GM18520 (cell line): ENCODE data around the gene FUT8.
"Not testable (repeated sequence)": the region's sequence is repeated elsewhere in the genome, so short reads cannot be mapped to it uniquely, and the experiment has no call there.

Experiments used
- ATAC-seq: cut with Tn5 transposase; IDR thresholded peaks from one replicate; pipeline ENCODE4 v1.9.1; 2021; ENCODE audit not compliant: unreplicated experiment

The FUT8 gene

GRCh38 chr14:65415613-65416012, 3.1 kb downstream of the FUT8 start:
- ATAC-seq: no peak

- ATAC-seq: no peak
Observed at GRCh38 chr14:65419593-65420252, 7.2 kb downstream of the FUT8 start.

- ATAC-seq: no peak
Observed at GRCh38 chr14:65421201-65421981, 8.9 kb downstream of the FUT8 start.

- no peak for ATAC-seq
Observed at GRCh38 chr14:65422088-65422834, 9.7 kb downstream of the FUT8 start.

- ATAC-seq: no peak
Observed at GRCh38 chr14:65423982-65424381, 11.5 kb downstream of the FUT8 start.

- no peak for ATAC-seq
Observed at GRCh38 chr14:65424531-65424930, 12.0 kb downstream of the FUT8 start.

DNA sequence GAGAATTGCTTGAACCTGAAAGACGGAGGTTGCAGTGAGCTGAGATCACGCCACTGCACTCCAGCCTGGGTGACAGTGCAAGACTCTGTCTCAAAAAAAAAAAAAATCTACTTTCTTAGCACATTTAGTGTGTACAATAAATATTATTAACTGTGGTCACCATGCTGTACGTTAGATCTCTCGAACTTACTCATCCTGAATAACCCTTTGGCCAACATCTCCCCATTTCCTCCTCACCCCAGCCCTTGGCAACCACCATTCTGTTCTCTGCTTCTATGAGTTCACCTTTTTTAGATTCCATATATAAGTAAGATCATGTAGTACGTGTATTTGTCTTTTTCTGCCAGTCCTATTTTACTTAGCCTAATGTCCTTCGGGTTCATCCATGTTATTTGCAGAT, 13.4 kb downstream of the FUT8 start:
- ATAC-seq: no peak

DNA sequence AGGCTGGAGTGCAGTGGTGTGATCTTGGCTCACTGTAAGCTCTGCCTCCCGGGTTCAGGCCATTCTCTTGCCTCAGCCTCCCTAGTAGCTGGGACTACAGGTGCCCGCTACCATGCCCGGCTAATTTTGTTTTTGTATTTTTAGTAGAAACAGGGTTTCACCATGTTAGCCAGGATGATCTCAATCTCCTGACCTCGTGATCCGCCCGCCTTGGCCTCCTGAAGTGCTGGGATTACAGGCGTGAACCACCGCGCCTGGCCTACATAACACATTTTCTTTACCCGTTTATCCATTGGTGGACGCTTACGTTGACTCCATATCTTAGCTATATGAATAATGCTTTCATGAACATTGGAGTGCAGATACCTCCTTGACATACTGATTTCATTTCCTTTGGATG, 14.4 kb downstream of the FUT8 start:
- ATAC-seq: not testable (repeated sequence)

GRCh38 chr14:65428691-65429090, 16.2 kb downstream of the FUT8 start:
- ATAC-seq: no peak

- no peak for ATAC-seq
Observed at GRCh38 chr14:65429757-65430156, 17.2 kb downstream of the FUT8 start.

- ATAC-seq: no peak
Observed at GRCh38 chr14:65431245-65431644, 18.7 kb downstream of the FUT8 start.

- no peak for ATAC-seq
Observed at GRCh38 chr14:65431951-65432350, 19.4 kb downstream of the FUT8 start.

DNA sequence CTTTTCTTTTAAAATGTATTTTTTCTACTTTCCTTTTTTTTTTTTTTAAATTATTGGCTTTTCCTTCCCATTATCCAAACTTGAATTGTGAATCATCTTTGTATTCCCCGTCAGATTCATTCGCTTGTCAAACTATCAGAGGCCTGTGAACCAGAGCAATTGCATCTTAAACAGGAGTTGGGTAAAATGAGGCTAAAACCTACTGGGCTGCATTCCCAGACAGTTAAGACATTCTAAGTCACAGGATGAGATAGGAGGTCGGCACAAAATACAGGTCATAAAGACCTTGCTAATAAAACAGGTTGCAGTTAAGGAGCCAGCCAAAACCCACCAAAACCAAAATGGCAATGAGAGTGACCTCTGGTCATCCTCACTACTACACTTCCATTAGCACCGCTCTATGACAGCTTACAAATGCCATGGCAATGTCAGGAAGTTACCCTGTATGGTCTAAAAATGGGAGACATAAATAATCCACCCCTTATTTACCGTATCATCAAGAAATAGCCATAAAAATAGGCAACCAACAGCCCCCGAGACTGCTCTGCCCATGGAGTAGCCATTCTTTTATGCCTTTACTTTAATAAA, 19.9 kb downstream of the FUT8 start:
- ATAC-seq: no peak

DNA sequence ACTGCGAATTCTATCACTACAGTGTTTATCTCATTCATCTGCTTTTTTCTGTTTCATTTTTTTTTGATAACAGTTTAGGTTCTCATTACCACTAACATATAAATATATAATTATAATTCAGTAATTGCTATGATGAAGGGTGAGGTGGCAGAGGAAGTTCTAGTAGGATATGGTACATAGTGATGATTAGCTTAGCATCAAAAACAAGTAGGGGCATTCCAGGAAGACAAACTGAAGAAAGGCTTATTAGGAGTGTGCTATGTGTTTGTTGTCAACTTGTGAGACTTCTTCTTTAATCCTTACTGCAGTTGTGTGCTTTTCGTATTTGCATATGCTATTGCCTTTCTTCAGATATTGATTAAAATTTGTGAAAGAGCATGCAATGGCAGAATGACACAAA, 20.6 kb downstream of the FUT8 start:
- ATAC-seq: no peak

DNA sequence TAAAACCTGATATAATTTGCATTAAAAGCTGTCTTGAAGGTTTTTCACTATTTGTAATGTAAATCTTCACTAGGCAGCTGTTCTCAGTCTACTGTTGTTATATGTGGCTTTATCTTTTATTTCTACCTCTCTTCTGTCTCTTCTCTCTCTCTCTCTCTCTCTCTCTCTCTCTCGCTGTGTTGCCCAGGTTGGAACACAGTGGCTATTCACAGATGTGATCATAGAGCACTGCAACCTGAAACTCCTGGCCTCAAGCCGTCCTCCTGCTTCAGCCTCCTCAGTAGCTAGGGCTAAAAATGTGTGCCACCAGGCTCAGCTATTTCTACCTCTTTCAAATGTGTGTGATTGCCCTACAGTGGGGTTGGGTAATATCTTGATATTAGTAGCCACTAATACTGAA, 21.1 kb downstream of the FUT8 start:
- ATAC-seq: no peak

GRCh38 chr14:65434216-65434850, 21.8 kb downstream of the FUT8 start:
- ATAC-seq: no peak

DNA sequence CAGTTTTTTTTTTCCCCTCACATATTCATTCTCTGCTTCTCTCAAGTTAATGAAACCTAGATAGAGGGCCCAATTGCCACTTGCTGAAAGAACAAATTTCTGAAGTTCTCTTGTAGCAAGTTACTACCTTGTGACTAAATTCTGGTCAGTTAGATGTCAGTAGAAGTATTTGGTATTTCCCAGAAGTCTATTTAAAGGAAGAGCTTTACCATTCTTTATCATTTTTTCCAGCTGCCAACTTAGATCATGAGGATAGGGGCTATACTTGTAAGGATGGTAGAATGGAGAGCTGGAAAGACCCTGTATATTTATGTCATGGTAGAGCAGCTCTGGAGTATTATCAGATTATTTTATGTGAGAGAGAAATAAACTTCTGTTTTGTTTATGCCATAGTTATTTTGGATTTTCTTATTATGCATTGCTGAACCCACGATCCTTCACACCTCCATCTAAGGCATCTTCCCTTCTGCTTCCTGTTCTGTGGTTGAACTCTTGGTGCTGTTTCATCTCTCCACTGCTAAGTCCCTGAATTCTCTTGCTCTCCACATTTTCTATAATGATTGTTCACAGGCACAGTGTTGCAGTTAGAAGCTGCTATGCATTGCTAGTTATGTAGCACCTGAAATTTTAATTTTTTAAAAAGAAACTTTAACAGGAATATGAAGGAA, 25.9 kb downstream of the FUT8 start:
- ATAC-seq: no peak

- ATAC-seq: no peak
Observed at GRCh38 chr14:65439117-65439516, 26.6 kb downstream of the FUT8 start.

- no peak for ATAC-seq
Observed at GRCh38 chr14:65440230-65440629, 27.7 kb downstream of the FUT8 start.

- no peak for ATAC-seq
Observed at GRCh38 chr14:65444230-65444629, 31.7 kb downstream of the FUT8 start.

GRCh38 chr14:65446159-65446558, 33.6 kb downstream of the FUT8 start:
- no peak for ATAC-seq
